HG03159 (cell line): ENCODE data around the gene SPATA24.
"Not testable (repeated sequence)": the region's sequence is repeated elsewhere in the genome, so short reads cannot be mapped to it uniquely, and the experiment has no call there.

Experiments used
- ATAC-seq: cut with Tn5 transposase; IDR thresholded peaks from one replicate; pipeline ENCODE4 v1.9.1; 2021; ENCODE audit warnings: mild to moderate bottlenecking, moderate library complexity; ENCODE audit not compliant: unreplicated experiment

Gene SPATA24

DNA sequence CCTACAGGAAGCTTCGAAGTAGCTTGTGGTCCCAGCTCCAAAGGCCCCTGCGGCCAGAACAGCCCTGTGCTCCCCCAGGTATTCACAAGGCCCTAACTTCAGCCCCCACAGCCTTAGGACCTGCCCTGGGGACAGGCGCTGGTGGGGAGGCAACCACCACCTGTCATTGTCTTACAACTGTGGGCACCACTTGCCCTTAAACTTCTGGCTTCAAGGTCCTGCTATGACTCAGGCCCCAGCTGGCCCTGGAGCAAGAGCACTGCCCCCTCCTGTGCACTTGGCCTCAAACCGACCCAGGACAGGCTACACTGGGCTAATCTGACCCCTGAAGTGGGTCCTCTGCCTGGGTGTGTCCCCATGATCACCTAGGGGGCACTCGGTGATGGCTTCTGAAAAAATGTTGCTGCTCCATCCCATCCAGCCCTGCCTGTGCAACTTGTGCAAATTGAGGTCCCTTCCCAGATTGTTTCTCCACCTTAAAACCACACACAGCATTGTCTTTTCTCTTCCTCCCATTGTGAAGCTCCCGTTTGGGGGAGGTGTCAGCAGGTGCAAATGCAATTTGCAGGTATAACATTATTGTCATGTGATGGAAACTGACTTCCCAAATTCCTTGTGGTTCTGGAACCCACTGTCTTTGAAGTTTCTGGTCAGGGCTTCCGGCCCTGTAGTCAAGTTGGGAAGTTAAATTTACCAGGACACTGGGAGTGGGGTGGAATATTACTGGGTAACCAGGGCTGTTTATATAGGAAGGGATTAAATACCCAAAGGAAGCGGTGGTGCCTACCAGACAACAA lies 7.8 kb downstream of the SPATA24 start:
- no peak for ATAC-seq

DNA sequence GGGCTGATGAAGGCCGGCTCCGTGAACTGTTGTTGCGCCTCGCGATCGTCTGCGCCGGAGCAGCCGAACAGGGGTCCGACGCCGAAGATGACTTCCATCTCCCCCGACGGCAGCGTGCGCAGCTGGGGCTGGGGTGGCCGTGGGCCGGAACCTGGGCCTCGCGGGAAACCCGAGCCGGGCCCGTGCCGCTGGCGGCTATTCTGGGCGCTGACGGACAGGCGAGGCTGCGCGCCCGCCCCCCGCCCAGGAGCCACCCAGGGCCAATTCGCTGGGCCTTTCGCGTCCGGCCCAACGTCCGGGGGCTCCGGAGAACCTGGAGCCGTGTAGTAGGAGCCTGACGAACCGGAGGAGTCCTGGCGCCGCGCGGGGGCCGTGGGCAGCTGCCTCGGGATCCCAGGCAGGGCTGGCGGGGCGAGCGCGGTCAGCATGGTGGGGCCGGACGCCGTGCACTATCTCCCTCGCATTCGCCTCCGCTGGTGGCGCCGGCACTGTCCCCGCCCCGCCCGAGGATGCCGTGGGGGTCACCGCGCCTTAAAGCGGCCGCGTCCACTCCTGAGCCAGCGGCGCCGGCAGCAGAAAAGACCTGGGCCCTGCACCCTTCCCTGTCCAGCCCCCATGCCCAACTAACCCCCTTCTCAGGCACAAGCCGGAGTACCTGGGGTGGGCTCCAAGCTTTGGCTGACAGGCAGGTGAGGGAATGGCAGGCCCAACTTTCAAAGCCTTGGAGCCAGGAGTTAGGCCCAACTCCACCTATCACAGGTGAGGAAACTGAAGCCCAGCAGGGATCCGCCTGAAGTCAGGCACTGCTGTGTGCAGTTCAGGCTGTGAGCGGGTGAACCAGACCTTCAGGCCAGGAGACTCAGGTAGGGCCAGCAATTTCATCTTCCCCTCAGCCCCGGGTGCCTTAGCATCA lies 9.0 kb downstream of the SPATA24 start, which contains the start of gene PROB1:
Gene PROB1 (minus strand): TSS at position 451 of the 913 bp plus-strand sequence. CDS start 23 bp downstream, at position 428.
- no peak for ATAC-seq

DNA sequence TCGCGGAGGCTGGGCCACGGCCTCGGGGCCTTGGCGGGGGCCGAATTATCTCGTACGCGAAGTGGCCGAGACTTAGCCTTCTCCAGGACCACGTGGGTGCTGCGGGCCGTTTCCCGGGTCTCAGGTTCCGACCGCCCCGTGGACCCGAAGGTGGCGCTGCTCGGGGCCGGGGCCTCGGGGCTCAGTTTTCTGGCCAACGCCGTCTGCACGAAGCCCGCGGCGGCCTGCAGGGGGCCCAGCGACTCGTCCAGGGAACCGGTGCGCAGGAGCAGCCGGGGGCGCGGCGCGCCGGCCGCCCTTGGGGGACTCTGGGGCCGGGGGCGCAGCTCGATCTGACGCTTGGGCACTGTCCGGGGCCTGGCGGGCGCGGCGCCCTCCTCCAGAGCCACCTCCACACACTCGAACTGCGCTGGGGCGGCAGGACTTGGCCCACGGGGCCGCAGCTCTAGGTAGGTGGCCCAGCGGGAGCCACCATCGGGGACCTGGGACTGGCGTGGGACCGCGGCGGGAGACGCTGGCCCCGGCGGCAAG lies 9.7 kb downstream of the SPATA24 start:
- no peak for ATAC-seq

DNA sequence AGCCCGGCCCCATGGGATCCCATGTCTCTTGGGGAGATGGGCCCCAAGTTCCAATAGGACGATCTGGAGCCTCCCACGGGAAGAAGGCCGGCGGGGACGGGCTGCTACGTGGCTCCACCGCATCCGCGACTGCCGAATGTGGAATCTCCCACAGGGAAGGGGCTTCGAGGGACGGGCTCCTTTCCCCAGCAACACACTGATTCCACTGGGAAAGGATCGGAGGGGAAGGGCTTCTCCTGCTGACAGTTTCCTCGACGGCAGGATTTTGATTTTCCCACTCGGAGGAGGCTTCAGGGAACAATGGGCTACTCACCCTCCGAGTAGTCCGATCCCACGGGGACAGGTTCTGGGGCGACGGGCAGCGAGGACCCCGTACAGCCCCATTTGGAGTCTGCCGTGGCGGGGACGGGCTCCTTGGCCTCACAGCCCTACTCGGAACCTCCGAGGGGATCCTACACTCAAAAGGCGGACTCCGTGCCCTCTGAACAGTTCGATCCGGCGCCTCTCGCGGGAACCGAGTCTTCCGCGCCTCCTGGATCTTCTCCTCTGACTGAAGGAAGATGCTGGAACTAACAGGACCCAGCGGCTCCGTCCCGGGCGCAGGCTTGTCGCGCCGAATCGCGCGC lies 10.3 kb downstream of the SPATA24 start:
- ATAC-seq: no peak

DNA sequence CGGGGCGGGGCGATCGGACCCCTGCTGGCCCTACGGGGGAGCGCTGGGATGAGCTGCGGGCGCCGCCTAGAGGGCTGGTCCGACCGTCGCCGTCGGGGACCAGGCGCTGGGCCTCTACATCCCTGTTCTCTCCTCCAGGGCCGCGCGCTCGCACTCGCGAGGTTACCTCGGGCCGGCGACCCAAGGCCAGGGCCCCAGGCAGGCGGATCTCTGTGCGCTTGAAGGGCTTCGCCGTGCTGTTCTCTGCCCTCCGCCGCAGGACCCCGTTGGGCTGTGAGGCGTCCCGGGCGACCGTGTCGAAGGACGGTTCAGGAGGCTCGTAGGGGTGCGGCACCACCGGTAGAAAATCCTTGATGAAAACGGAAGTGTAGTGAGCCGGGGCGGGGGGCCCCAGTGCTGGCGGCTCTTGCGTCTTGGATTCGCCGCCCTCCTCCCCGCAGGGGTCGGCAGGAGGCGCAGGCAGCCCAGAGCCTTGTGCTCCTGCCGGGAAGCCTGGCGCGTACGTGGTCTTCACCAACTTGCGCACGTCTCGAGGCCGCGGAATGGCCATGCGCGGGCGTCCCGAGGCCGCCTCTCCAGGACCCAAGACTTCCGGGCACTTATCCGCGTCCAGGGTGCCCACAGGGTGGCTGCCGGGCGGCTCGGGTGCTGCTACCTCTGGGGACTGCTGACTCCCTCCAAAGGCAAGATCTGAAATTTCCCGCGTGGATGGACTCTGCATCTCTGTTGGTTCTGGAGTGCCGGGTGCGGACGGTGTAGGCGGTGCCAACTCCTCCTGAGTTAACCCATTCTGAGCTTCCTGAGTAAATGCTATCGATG lies 11.0 kb downstream of the SPATA24 start:
- ATAC-seq: peak; percentile 48

DNA sequence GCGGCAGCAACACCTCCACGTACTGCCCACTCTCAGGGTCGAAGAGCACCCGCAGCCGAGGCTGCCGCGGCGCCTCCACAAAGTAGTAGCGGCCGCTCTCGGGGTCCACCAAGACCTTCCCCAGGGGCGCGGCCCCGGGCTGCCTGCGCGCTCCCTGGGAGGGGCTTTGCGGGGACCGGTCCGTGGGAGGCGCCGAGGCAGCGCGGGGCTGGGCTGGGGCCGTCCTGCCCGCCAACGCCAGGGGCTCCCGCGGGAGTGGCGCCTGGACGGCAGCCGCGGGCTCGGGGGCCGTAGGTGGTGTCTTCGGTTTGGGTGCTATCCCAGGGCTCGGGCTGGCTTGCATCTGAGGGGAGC lies 11.6 kb downstream of the SPATA24 start:
- ATAC-seq: peak; percentile 3

DNA sequence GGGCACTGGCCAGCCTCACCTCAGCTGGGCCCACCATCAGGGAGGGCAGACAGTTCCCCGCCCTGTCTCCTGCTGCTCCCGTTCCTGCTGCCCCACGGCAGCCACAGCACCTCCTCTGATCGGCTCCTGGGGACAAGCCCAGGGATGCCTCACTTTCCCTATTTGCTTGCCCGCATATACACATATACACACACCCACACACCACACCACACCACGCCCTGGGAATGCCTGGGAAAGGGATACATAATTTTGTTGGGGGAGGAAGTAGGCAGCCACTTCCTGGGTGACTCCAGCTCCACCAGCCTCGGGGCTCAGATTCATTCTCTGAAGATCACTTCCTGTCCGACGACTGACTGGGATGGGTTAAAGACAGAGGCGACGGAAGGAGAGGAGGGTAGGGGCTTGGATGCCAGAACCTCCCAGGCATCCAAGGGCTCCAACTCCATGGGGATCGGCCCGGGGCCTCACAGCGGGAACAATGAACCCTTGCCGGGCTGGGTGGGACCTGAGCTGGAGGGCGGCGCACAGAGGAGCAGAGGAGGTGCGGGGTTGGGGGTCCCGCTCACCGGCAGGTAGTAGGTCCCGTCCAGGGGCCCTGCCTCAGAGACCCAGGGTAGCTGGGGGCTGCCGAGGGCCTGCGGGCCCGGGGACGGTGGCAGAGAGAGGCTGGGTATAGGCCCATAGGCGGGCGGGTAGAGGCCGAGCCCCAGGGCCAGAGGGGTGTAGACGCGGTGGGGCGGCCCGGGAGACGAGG lies 12.1 kb downstream of the SPATA24 start:
- ATAC-seq: no peak

DNA sequence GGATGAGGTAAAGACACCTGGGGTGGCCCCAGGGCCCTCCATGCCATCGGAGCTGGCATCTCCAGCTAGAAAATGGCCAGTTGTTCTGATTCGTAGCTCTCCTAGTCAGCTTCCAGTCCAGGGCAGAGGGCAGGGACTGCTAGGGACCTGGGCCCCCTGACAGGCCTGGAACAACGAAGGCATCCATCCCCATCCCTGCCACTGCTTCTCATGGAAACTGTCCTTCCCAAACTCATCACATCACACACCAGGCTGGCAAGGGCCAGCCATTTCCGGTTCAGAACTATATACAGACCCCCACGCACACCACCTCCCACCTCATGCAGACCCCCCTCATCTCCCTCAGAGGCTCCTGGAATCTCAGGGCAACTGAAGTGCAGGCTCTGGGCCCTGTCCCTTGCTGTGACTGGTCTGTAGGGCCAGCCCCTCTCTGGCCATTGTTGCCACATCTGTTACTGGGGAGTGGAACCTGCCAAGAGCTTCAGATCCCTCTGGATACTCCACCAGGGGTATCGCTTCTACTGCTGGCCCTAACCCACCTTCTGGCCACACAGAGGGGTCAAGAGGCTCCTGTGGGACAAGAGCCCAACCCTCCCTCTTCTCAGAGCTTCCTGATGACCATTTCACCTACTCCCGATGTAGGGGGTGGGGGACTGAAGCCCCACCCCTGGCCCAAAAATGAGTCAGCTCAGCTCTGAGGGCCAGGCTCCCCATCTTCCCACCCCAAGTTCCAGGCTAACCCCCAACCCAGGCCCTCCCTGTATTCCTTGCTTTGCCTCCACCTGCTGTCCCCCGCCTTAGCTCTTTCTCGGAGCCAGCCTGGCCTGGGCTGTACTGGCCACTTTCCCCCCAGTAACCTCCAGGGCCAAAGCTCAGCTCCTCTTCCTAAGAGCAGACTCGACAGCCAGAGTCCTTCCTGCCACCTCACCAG lies 13.0 kb downstream of the SPATA24 start:
- ATAC-seq: no peak

DNA sequence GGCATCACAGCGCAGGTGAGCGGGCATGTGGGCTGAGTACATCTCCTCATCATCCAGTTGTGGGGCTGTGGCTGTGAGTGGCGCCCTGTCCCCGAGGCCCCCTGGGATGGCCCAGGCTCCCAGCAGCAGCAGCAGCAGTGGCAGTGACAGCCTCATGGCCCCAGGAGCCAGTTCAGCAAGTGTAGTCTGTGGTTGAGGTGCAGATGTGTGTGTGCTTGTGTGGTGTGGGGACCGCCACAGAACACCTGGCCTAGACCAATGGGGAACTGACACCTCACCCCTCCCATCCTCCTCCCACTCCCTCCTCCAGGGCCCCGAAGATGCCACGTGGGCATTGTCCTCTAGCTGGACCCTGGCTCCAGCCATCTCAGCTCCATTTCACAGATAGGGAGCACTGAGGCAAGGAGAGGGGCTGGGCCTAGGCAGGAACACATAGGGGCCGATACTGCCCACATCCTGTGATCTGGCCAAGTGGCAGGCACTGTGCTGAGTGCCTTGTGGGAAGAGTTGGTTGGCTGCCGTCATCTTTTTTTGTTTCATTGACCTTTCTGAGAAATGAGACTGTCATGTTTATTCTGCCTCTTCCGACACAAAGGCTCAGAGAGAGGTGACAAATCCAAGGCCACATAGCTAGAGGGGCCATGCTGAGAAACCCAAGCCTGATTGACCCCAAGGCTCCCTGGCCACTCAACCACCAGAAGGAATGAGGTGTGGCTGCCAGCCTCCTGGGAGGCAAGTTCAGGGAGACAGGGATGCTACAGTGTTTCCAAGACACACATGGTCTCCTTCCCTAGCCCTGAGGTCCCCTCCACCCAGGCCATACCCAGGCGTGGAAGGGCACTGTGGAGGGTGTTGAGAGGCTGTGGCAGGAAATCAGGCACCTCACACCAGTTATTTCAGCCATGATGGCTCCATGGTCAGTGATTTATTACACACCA lies 13.9 kb downstream of the SPATA24 start, which contains the start of gene MZB1:
Gene MZB1 (minus strand): TSS at position 213 of the 938 bp plus-strand sequence. CDS start 57 bp downstream, at position 156.
- peak; percentile 39 for ATAC-seq

DNA sequence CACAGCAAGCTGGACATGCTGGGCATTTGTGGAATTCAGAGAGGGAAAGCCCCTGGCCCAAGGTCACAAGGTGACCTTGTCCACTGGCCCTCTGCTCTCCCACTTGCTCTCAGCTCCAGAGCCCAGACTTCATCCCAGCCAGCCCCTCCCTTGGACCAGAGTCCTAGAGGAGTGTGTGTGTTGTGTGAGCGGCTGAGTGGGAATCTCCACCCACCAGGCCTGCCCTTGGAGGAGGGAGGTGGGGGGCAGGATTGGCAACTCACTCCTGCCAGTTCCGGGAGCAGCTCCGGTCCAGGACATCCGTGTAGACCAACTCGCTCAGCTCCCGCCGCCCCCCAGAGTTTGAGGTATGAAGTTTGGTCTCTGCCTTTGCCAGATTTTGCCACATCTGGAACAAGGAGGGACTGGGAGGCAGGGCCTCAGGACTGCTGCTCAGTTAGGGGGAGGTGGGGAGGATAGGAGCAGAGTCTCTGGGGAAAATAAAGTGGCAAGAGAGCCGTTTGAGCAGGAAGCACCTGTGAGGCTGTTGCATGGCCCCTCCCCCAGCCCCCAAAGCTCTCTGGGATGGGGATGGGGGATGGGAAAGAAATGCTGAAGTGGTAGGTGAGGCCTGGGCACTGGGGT lies 15.6 kb downstream of the SPATA24 start:
- no peak for ATAC-seq

DNA sequence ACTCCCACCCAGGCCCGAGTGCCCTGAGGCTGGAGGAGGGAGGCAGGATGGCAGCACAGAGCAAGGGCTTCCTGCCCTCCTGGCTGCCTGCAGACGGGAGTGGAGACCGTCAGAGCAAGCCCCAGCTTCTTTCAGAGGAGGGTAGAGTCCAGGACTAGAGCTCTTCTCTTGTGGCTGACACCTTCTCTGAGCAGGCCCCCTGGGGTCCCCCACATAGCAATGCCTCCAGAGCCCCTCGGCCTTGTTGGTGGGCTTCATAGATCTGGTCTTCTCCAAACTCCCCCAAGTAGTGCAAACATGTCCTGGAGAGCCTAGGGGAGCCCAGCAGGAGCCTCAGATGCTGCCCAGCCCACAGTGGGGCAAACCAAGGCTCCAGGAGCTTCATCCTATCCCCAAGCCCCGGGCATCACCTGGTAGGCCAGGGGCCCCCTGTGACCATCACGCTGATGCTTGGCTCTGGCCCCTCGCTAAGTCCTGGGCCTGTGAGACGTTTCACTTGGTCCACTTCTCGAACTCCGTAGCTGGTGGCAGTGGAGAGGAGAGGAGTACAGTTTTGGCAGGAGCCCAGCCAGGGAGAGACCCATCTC lies 16.2 kb downstream of the SPATA24 start:
- no peak for ATAC-seq

DNA sequence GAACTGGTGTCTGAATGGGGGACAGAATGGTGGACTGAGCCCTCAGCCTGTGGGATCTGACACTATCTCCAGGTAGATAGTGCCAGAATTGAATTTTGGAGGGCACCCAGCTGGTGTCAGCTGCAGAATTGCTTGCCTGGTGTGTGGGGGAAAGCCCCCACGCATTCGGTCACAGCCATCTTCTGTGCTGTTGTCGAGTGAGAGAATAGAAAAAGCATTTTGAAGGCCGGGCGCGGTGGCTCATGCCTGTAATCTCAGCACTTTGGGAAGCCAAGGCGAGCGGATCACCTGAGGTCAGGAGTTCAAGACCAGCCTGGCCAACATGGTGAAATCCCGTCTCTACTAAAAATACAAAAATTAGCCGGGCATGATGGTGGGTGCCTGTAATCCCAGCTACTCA lies 16.9 kb downstream of the SPATA24 start:
- not testable (repeated sequence) for ATAC-seq

DNA sequence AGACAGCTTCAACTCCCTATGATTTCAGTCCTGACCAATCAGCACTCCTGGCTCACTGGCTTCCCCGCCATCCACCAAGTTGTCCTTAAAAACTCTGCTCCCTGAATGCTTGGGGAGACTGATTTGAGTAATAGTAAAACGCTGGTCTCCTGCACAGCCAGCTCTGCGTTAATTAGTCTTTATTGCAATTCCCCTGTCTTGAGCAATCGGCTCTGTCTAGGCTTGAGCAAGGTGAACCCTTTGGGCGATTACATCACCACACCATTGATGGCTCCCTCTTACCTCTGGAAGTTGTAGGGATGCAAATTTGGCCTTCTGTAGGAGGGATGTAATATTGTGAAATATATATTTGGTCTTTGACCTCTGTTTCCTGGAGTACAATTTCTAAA lies 17.8 kb downstream of the SPATA24 start:
- no peak for ATAC-seq

DNA sequence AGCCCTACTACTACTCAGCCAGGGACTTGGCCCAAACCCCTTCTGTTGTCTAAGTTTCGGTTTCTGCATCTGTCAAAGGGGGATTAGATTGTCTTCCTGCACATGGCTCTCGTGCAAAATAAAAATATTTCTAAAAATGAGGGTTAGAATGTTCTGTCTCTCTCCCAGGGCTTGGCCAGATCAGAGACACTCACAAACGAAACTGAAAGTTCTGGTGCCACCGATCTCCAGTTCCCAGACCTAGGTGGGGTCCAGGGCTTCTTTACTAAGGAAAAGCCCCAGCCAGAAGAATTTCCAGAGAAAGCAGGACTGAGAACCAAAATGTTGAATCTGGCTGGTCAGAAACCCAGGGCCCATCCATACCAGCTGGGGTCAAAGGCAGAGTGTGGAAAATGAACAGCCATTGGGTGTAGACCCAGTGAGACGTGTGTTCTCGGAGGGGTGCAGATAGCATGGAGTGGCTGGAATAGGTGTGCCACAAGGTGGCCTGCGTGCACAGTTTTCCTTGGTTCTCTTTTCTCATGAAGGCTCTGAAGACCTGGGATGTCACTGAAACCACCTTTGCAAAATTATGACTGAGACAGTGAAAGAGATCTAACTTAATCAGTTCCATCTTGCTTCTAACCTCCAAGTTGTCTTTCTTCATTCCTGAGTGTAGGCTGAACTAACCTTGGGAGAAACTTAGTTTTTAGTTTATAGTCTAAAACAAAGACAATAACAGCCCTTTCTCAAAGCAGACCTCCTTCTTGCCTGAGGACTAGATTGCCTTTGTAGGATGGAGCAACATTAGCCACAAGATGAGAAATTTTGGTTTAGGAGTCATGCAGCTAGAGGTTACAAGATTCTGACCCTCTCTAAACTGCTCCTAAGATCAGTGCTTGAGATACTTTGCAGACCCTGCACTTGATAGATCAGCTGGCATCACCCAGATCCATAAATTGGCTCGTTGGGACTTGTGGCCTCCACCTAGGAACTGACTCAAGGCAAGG lies 18.5 kb downstream of the SPATA24 start:
- no peak for ATAC-seq

DNA sequence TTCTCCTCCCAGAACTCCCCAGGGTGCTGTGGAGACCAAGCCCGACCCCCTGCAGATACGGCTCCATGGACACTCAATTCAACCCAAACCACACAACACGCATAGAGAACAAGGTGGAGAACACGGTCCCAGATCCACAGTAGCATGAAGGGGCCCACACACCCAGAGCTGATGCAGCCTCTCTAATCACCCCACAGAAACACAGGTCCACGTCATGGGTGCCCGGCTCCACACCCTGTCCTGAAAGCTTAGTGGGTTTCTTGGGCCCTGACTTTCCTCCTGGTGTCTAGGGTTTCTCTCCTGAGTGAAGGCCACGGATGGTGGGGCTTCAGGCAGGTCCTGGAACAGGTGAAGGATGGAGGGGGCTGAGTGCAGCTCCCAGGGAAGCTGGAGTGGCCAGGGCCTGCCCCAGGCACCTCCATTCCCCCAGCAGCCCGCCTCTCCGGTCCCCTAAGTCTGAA lies 19.3 kb downstream of the SPATA24 start:
- ATAC-seq: no peak
